ENCODE measurements around the gene PGM5.

Gene PGM5

GRCh38 chr9:68536876-68537615, 180.6 kb downstream of the PGM5 start:
- no peak for DNase-seq (ENCODE audit: low read depth, low spot score)

GRCh38 chr9:68537616-68537880, 181.1 kb downstream of the PGM5 start:
- no peak for DNase-seq (ENCODE audit: low read depth, low spot score)

- no peak for DNase-seq (ENCODE audit: low read depth, low spot score)
These were observed 181.8 kb downstream of the PGM5 start for GRCh38 chr9:68538200-68538599.

- DNase-seq (ENCODE audit: low read depth, low spot score): no peak
These were observed 184.5 kb downstream of the PGM5 start, which contains the start of gene TMEM252 for GRCh38 chr9:68540712-68541535. Gene TMEM252, minus strand, starts transcription at chr9:68540883. Its CDS starts 69 bp downstream, at chr9:68540814.

GRCh38 chr9:68541568-68541967, 185.2 kb downstream of the PGM5 start:
- no peak for DNase-seq (ENCODE audit: low read depth, low spot score)

- no peak for DNase-seq (ENCODE audit: low read depth, low spot score)
These were observed 188.8 kb downstream of the PGM5 start for GRCh38 chr9:68545033-68545705.

- no peak for DNase-seq (ENCODE audit: low read depth, low spot score)
These were observed 190.4 kb downstream of the PGM5 start for GRCh38 chr9:68546596-68547390.

- no peak for DNase-seq (ENCODE audit: low read depth, low spot score)
These were observed 191.0 kb downstream of the PGM5 start for GRCh38 chr9:68547417-68547816.

- DNase-seq (ENCODE audit: low read depth, low spot score): no peak
These were observed 191.8 kb downstream of the PGM5 start for GRCh38 chr9:68548241-68548640.

GRCh38 chr9:68551191-68551590, 194.8 kb downstream of the PGM5 start:
- no peak for DNase-seq (ENCODE audit: low read depth, low spot score)

- no peak for DNase-seq (ENCODE audit: low read depth, low spot score)
These were observed 196.5 kb downstream of the PGM5 start for GRCh38 chr9:68552700-68553476.

GRCh38 chr9:68555437-68556150, 199.2 kb downstream of the PGM5 start:
- DNase-seq (ENCODE audit: low read depth, low spot score): no peak

- no peak for DNase-seq (ENCODE audit: low read depth, low spot score)
These were observed 202.1 kb downstream of the PGM5 start for GRCh38 chr9:68558545-68558944.

GRCh38 chr9:68560071-68560844, 203.8 kb downstream of the PGM5 start:
- no peak for DNase-seq (ENCODE audit: low read depth, low spot score)

GRCh38 chr9:68562461-68562860, 206.1 kb downstream of the PGM5 start:
- DNase-seq (ENCODE audit: low read depth, low spot score): no peak

GRCh38 chr9:68567565-68567964, 211.2 kb downstream of the PGM5 start:
- DNase-seq (ENCODE audit: low read depth, low spot score): no peak

- no peak for DNase-seq (ENCODE audit: low read depth, low spot score)
These were observed 217.7 kb downstream of the PGM5 start for GRCh38 chr9:68574150-68574549.

GRCh38 chr9:68575817-68576216, 219.4 kb downstream of the PGM5 start:
- no peak for DNase-seq (ENCODE audit: low read depth, low spot score)

- no peak for DNase-seq (ENCODE audit: low read depth, low spot score)
These were observed 221.6 kb downstream of the PGM5 start for GRCh38 chr9:68577774-68578591.
